IMR-90 (cell line): Measurements from ENCODE around the gene FTO. TPM values are rescaled to one million over a fixed set of nuclear protein-coding genes. Genes with fewer than 3 reads are reported as not detected.

Experiments used
- ATAC-seq: fragments of 200-7000 bp; cut with Tn5 transposase; 2 replicates; pipeline ENCODE4 v1.9.1; 2020; ENCODE audit warnings: low read depth, mild to moderate bottlenecking, moderate library complexity
- BruUV-seq: library from RNA; stranded (reverse); fragments of 400-500 nt; replicated peaks from 2 replicates; lab custom pipeline; 2021; lab: Mats Ljungman, UMichigan
- CTCF ChIA-PET: fragments of 300-600 bp; formaldehyde crosslinking; extraction: SDS; loops from one replicate; lab custom pipeline; 2021; ENCODE audit warnings: antibody characterized with exemption; lab: Yijun Ruan, JAX
- POLR2A ChIA-PET: fragments of 300-600 bp; sonication (Branson Sonifier 250); formaldehyde crosslinking; loops from one replicate; lab custom pipeline; 2022; ENCODE audit warnings: antibody characterized with exemption; ENCODE audit not compliant: unreplicated experiment; lab: Charles Lee
- DNase-seq: peaks from one replicate; pipeline ENCODE4 v3.0.0; 2013
- H2AFZ ChIP-seq: replicated peaks from 2 replicates; pipeline ENCODE3; 2013; ENCODE audit warnings: low read length, mild to moderate bottlenecking; ENCODE audit not compliant: poor library complexity
- H2AK5ac ChIP-seq: 2 replicates; pipeline ENCODE4 v1.6.1; 2013; ENCODE audit warnings: low read depth, low read length, inconsistent platforms
- H2AK9ac ChIP-seq: replicated peaks from 2 replicates; pipeline ENCODE3; 2013; ENCODE audit warnings: mild to moderate bottlenecking, low read depth, low read length, moderate library complexity; ENCODE audit not compliant: poor library complexity
- H2BK120ac ChIP-seq: 2 replicates; pipeline ENCODE4 v1.6.1; 2013; ENCODE audit warnings: low read depth, low read length, inconsistent platforms
- H2BK15ac ChIP-seq: 3 replicates; pipeline ENCODE4 v1.6.1; 2013; ENCODE audit warnings: low read depth, low read length, inconsistent platforms
- H2BK20ac ChIP-seq: 2 replicates; pipeline ENCODE4 v1.6.1; 2013; ENCODE audit warnings: low read depth, mild to moderate bottlenecking, inconsistent platforms, low read length, moderate library complexity
- H2BK5ac ChIP-seq: 2 replicates; pipeline ENCODE4 v1.6.1; 2013; ENCODE audit warnings: mild to moderate bottlenecking, low read depth, low read length, inconsistent platforms; ENCODE audit not compliant: poor library complexity, severe bottlenecking
- H3K14ac ChIP-seq: replicated peaks from 2 replicates; pipeline ENCODE4 v1.6.1; 2013; ENCODE audit warnings: low read depth, low read length, inconsistent platforms
- H3K18ac ChIP-seq: 2 replicates; pipeline ENCODE4 v1.6.1; 2013; ENCODE audit warnings: low read depth, low read length, control low read depth
- H3K23ac ChIP-seq: 2 replicates; pipeline ENCODE4 v1.6.1; 2013; ENCODE audit warnings: low read depth, low read length, inconsistent platforms
- H3K27ac ChIP-seq: 2 replicates; pipeline ENCODE4 v1.5.1; 2013; ENCODE audit warnings: mild to moderate bottlenecking, control low read depth, low read length; ENCODE audit not compliant: insufficient read depth
- H3K27me3 ChIP-seq: 2 replicates; pipeline ENCODE4 v1.6.1; 2013; ENCODE audit warnings: low read length; ENCODE audit not compliant: control insufficient read depth, insufficient read depth
- H3K36me3 ChIP-seq: 2 replicates; pipeline ENCODE4 v1.6.1; 2013; ENCODE audit warnings: low read length, mixed read lengths; ENCODE audit not compliant: control insufficient read depth, insufficient read depth
- H3K4ac ChIP-seq: 2 replicates; pipeline ENCODE4 v1.6.1; 2013; ENCODE audit warnings: low read depth, low read length, inconsistent platforms
- H3K4me1 ChIP-seq: 2 replicates; pipeline ENCODE4 v1.6.1; 2013; ENCODE audit warnings: low read length, mixed read lengths; ENCODE audit not compliant: control insufficient read depth, insufficient read depth
- H3K4me2 ChIP-seq: 2 replicates; pipeline ENCODE4 v1.6.1; 2013; ENCODE audit warnings: low read depth, mild to moderate bottlenecking, control low read depth, low read length, moderate library complexity
- H3K4me3 ChIP-seq: 2 replicates; pipeline ENCODE4 v1.5.1; 2013; ENCODE audit warnings: low read depth, mild to moderate bottlenecking, control low read depth, low read length, moderate library complexity; ENCODE audit not compliant: insufficient read depth
- H3K56ac ChIP-seq: 2 replicates; pipeline ENCODE4 v1.6.1; 2013; ENCODE audit warnings: low read length, inconsistent platforms; ENCODE audit not compliant: insufficient read depth; ENCODE audit errors: extremely low read depth
- H3K79me1 ChIP-seq, 2 experiments: 2 replicates each; pipeline ENCODE4 v1.6.1; 2013; ENCODE audit warnings: low read length in 2 of 2, inconsistent platforms in 1 of 2, low read depth in 1 of 2
- H3K9ac ChIP-seq: 2 replicates; pipeline ENCODE4 v1.6.1; 2013; ENCODE audit warnings: low read depth, low read length, control low read depth
- H3K9me1 ChIP-seq: 2 replicates; pipeline ENCODE4 v1.6.1; 2013; ENCODE audit warnings: low read length, inconsistent platforms; ENCODE audit not compliant: insufficient read depth
- H3K9me3 ChIP-seq: 2 replicates; pipeline ENCODE4 v1.6.1; 2013; ENCODE audit warnings: low read length; ENCODE audit not compliant: control insufficient read depth, insufficient read depth
- H4K20me1 ChIP-seq: 2 replicates; pipeline ENCODE4 v1.6.1; 2013; ENCODE audit warnings: low read length, inconsistent platforms; ENCODE audit not compliant: insufficient read depth
- H4K5ac ChIP-seq: 2 replicates; pipeline ENCODE4 v1.6.1; 2013; ENCODE audit warnings: mild to moderate bottlenecking, low read depth, low read length, control low read depth
- H4K8ac ChIP-seq, 2 experiments: 2 replicates each; pipeline ENCODE4 v1.6.1; 2013; ENCODE audit warnings: low read depth in 2 of 2, low read length in 2 of 2, control low read depth in 1 of 2, inconsistent platforms in 1 of 2
- H4K91ac ChIP-seq: 2 replicates; pipeline ENCODE4 v1.6.1; 2013; ENCODE audit warnings: low read depth, low read length, inconsistent platforms; ENCODE audit not compliant: insufficient read depth
- MAFK ChIP-seq: IDR thresholded peaks from 2 replicates; pipeline ENCODE4 v1.6.1; 2012; ENCODE audit warnings: low read depth, low read length, improper control_type of control experiment
- POLR2A ChIP-seq: IDR thresholded peaks from 2 replicates; pipeline ENCODE4 v1.6.1; 2012; ENCODE audit warnings: mild to moderate bottlenecking, low read depth, low read length
- RAD21 ChIP-seq: IDR thresholded peaks from 2 replicates; pipeline ENCODE4 v1.6.1; 2012; ENCODE audit warnings: low read length, improper control_type of control experiment
- RCOR1 ChIP-seq: IDR thresholded peaks from 2 replicates; pipeline ENCODE4 v1.6.1; 2012; ENCODE audit warnings: mild to moderate bottlenecking, low read length, improper control_type of control experiment; ENCODE audit not compliant: insufficient replicate concordance
- WGBS, 2 experiments: methylation state at CpG; one replicate each; pipeline versions ENCODE4 v1.1.5 to v1.1.7; 2013; ENCODE audit warnings: missing lambda C conversion rate in 2 of 2; ENCODE audit not compliant: insufficient read length in 1 of 2; ENCODE audit errors: extremely low coverage in 2 of 2; 5-methylcytosine and 5-hydroxymethylcytosine counted together
- dilution Hi-C: fragments of 300-500 bp; cut with HindIII; formaldehyde crosslinking; loops from one replicate; pipeline ENCODE4 v1.14.3; 2018; ENCODE audit warnings: low sequenced_read_pairs; ENCODE audit not compliant: unreplicated experiment
- in situ Hi-C: fragments of 300-500 bp; cut with MboI; formaldehyde crosslinking; loops from 3 replicates; pipeline ENCODE4 v1.14.3; 2019; ENCODE audit warnings: low sequenced_read_pairs, inconsistent platforms, mixed read lengths
- intact Hi-C: fragments of 100-400 bp; cut with micrococcal nuclease; formaldehyde crosslinking; loops from 2 replicates; pipeline ENCODE4 v1.10.0; 2022
- polyA plus RNA-seq, 3 experiments: library from polyadenylated mRNA; depleted of rRNA; stranded (reverse); fragments of >200 nt; gene quantifications; 2 replicates each; pipeline ENCODE4 v1.2.3, GENCODE V29; 2012; ENCODE audit warnings: low replicate concordance in 1 of 3
- total RNA-seq: library from RNA; depleted of rRNA; stranded (reverse); fragments of >200 nt; gene quantifications from 2 replicates; pipeline ENCODE4 v1.2.3, GENCODE V29; 2012
- TF ChIP-seq, protein P1 (sequence below): conservative IDR thresholded peaks from 2 replicates; pipeline ENCODE4 v1.5.1; 2012; ENCODE audit warnings: mild to moderate bottlenecking, low read depth, low read length, improper control_type of control experiment

The FTO gene
- total and polyA plus RNA-seq, 2 of the 4 experiments (the other 2 are of a cell fraction), result 70.3 to 132 TPM

DNA sequence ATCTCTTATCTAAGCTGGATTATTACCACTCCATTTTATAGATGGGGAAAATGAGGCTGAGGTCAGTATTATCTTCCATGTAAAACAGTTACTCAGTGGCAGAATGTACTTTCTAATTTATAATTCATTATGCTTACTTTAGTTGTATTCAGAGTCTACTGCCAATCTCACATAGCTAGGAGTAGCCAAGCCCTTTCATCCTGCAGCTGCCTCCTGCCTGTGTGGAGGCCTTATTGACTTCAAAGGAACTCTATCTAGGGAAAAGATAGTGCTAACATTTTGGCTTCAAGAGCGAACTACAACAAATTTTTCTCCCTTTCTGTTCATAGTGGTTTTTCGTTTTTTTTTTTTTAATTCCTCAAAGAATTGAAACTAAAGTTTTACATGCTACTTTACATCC, 13.2 kb upstream of the FTO start:
- Histone ChIP-seq H3K4me3 (no peak overlapping the region), H2BK5ac (no peak overlapping the region), H2AK5ac (no peak overlapping the region), H3K56ac (no peak overlapping the region), H3K27ac (no peak overlapping the region), H3K9ac (no peak overlapping the region), H3K9me3 (no peaks in the 10 kb centered on the region), H2AFZ (no peak overlapping the region), H3K36me3 (no peaks in the 10 kb centered on the region; the same call in 1 of the 2 replicates), H4K8ac (no peak overlapping the region), H3K4me2 (no peak overlapping the region), H3K4me1 (no peaks in the 10 kb centered on the region; the same call in 1 of the 2 replicates), H2BK120ac (no peak overlapping the region), H3K9me1 (no peaks in the 10 kb centered on the region), H3K27me3 (no peaks in the 10 kb centered on the region), H3K14ac (no peak overlapping the region), H2BK20ac (no peak overlapping the region), H4K5ac (no peak overlapping the region), H4K20me1 (no peaks in the 10 kb centered on the region), H3K18ac (no peak overlapping the region), H4K91ac (no peak overlapping the region), H3K79me1 (no peaks in the 10 kb centered on the region), H2AK9ac (no peak overlapping the region), H3K23ac (no peak overlapping the region), H3K4ac (no peak overlapping the region), H2BK15ac (no peak overlapping the region)
- in situ Hi-C loops, result no loop called here
- dilution Hi-C loops, result no loop called here
- TF ChIP-seq RAD21 (no peak), POLR2A (no peak), MAFK (no peak), RCOR1 (no peak)
- TF ChIP-seq, protein P1, sequence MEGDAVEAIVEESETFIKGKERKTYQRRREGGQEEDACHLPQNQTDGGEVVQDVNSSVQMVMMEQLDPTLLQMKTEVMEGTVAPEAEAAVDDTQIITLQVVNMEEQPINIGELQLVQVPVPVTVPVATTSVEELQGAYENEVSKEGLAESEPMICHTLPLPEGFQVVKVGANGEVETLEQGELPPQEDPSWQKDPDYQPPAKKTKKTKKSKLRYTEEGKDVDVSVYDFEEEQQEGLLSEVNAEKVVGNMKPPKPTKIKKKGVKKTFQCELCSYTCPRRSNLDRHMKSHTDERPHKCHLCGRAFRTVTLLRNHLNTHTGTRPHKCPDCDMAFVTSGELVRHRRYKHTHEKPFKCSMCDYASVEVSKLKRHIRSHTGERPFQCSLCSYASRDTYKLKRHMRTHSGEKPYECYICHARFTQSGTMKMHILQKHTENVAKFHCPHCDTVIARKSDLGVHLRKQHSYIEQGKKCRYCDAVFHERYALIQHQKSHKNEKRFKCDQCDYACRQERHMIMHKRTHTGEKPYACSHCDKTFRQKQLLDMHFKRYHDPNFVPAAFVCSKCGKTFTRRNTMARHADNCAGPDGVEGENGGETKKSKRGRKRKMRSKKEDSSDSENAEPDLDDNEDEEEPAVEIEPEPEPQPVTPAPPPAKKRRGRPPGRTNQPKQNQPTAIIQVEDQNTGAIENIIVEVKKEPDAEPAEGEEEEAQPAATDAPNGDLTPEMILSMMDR, result no peak
- BruUV-seq, result no TSS peak
- no peak for DNase-seq
- ChIA-PET CTCF (interaction anchor here (0.6 kb wide), 1 partner anchor 373 kb away, joined by 4 read pairs; no protein-coding TSS in a partner anchor), POLR2A (no interaction called here)
- WGBS, 2 experiments, result no CpG with 5 or more reads among the region's 2 CpGs
- no peak for ATAC-seq
- intact Hi-C loops, result no loop called here
